WTC11 (cell line): ENCODE results near the gene PDLIM5. TPM values are rescaled to one million over a fixed set of nuclear protein-coding genes. Genes with fewer than 3 reads are reported as not detected.
"Not testable (repeated sequence)": the region's sequence is repeated elsewhere in the genome, so short reads cannot be mapped to it uniquely, and the experiment has no call there.

ENCODE experiments used
- ATAC-seq: fragments of 200-7000 bp; cut with Tn5 transposase; 2 replicates; pipeline ENCODE4 v1.10.0; 2021; ENCODE audit warnings: mild to moderate bottlenecking, moderate library complexity
- CTCF ChIA-PET: fragments of 300-600 bp; sonication (Branson Sonifier 250); formaldehyde crosslinking; loops from one replicate; lab custom pipeline; 2021; ENCODE audit warnings: antibody characterized with exemption; lab: Charles Lee
- POLR2A ChIA-PET: fragments of 350-600 bp; sonication (Branson Sonifier 250); formaldehyde crosslinking; loops from one replicate; lab custom pipeline; 2021; ENCODE audit warnings: antibody characterized with exemption; lab: Charles Lee
- DNase-seq: peaks from one replicate; pipeline ENCODE4 v3.0.0; 2021; ENCODE audit warnings: low spot score
- H3K27ac Mint-ChIP-seq: 2 replicates; pipeline ENCODE4 v1.8.0; 2021; ENCODE audit warnings: mixed read lengths
- H3K27me3 Mint-ChIP-seq: 2 replicates; pipeline ENCODE4 v1.8.0; 2021; ENCODE audit warnings: low read depth, mild to moderate bottlenecking, moderate library complexity, mixed read lengths
- H3K36me3 Mint-ChIP-seq: 2 replicates; pipeline ENCODE4 v1.8.0; 2021; ENCODE audit warnings: mixed read lengths
- H3K4me1 Mint-ChIP-seq: 2 replicates; pipeline ENCODE4 v1.8.0; 2022; ENCODE audit warnings: mixed read lengths
- H3K4me3 Mint-ChIP-seq: 2 replicates; pipeline ENCODE4 v1.8.0; 2021; ENCODE audit warnings: mild to moderate bottlenecking, moderate library complexity, mixed read lengths
- H3K9me3 Mint-ChIP-seq: 2 replicates; pipeline ENCODE4 v1.8.0; 2021; ENCODE audit warnings: mixed read lengths
- ESRRA ChIP-seq: sonication (generic); formaldehyde crosslinking; IDR thresholded peaks from 2 replicates; pipeline ENCODE4 v1.8.1; 2022; ENCODE audit warnings: mild to moderate bottlenecking, missing genetic modification reagents, borderline replicate concordance
- FOXJ3 ChIP-seq: sonication (generic); formaldehyde crosslinking; IDR thresholded peaks from 2 replicates; pipeline ENCODE4 v1.9.0; 2021; ENCODE audit warnings: missing genetic modification reagents, mild to moderate bottlenecking, borderline replicate concordance
- FOXP1 ChIP-seq: sonication (generic); formaldehyde crosslinking; IDR thresholded peaks from 2 replicates; pipeline ENCODE4 v1.8.0; 2022; ENCODE audit warnings: missing genetic modification reagents, mild to moderate bottlenecking, moderate library complexity, borderline replicate concordance
- JAZF1 ChIP-seq: fragments of 250-450 bp; sonication (Bioruptor Pico); IDR thresholded peaks from 2 replicates; pipeline ENCODE4 v1.9.0; 2021; ENCODE audit warnings: moderate library complexity, mild to moderate bottlenecking, inconsistent platforms
- KAT7 ChIP-seq: sonication (generic); formaldehyde crosslinking; IDR thresholded peaks from 2 replicates; pipeline ENCODE4 v1.8.1; 2023; ENCODE audit warnings: missing genetic modification reagents, mild to moderate bottlenecking, borderline replicate concordance
- NFATC4 ChIP-seq: fragments of 250-450 bp; sonication (Bioruptor Pico); IDR thresholded peaks from 2 replicates; pipeline ENCODE4 v1.9.0; 2021; ENCODE audit warnings: mild to moderate bottlenecking
- NR1H2 ChIP-seq: sonication (generic); formaldehyde crosslinking; IDR thresholded peaks from 2 replicates; pipeline ENCODE4 v1.9.0; 2021; ENCODE audit warnings: mild to moderate bottlenecking, moderate library complexity, missing genetic modification reagents
- SMAD4 ChIP-seq: sonication (generic); formaldehyde crosslinking; IDR thresholded peaks from 2 replicates; pipeline ENCODE4 v1.8.0; 2022; ENCODE audit warnings: mild to moderate bottlenecking, missing genetic modification reagents
- SOX15 ChIP-seq: fragments of 250-450 bp; sonication (Bioruptor Pico); IDR thresholded peaks from 2 replicates; pipeline ENCODE4 v1.9.0; 2021; ENCODE audit warnings: mild to moderate bottlenecking
- TP53 ChIP-seq: sonication (generic); formaldehyde crosslinking; IDR thresholded peaks from 2 replicates; pipeline ENCODE4 v1.8.1; 2023; ENCODE audit warnings: mild to moderate bottlenecking, missing genetic modification reagents
- ZBTB21 ChIP-seq: sonication (generic); formaldehyde crosslinking; IDR thresholded peaks from 2 replicates; pipeline ENCODE4 v1.8.1; 2023; ENCODE audit warnings: mild to moderate bottlenecking, missing genetic modification reagents, borderline replicate concordance
- ZNF219 ChIP-seq: sonication (generic); formaldehyde crosslinking; IDR thresholded peaks from 2 replicates; pipeline ENCODE4 v1.8.0; 2023; ENCODE audit warnings: missing genetic modification reagents, mild to moderate bottlenecking, borderline replicate concordance
- ZNF263 ChIP-seq: sonication (generic); formaldehyde crosslinking; IDR thresholded peaks from 2 replicates; pipeline ENCODE4 v1.8.1; 2022; ENCODE audit warnings: low read depth, mild to moderate bottlenecking, moderate library complexity, missing genetic modification reagents
- ZNF423 ChIP-seq: fragments of 250-450 bp; sonication (Bioruptor Pico); IDR thresholded peaks from 2 replicates; pipeline ENCODE4 v2.1.2; 2022; ENCODE audit warnings: mild to moderate bottlenecking, moderate library complexity
- total RNA-seq: library from RNA; stranded (reverse); gene quantifications from 3 replicates; pipeline ENCODE4 v1.2.3, GENCODE V29; 2021
- TF ChIP-seq, protein P1 (sequence below): sonication (generic); formaldehyde crosslinking; conservative IDR thresholded peaks from 2 replicates; pipeline ENCODE4 v1.8.1; 2023; ENCODE audit warnings: mild to moderate bottlenecking, low read depth, missing genetic modification reagents, moderate library complexity
- TF ChIP-seq, protein P2 (sequence below): fragments of 250-450 bp; sonication (Bioruptor Pico); conservative IDR thresholded peaks from 2 replicates; pipeline ENCODE4 v1.9.0; 2021; ENCODE audit warnings: mild to moderate bottlenecking
- TF ChIP-seq, protein P3 (sequence below): sonication (generic); formaldehyde crosslinking; IDR thresholded peaks from 2 replicates; pipeline ENCODE4 v1.8.1; 2022; ENCODE audit warnings: low read depth, mild to moderate bottlenecking, moderate library complexity, missing genetic modification reagents, borderline replicate concordance
- TF ChIP-seq, protein P4 (sequence below): fragments of 250-450 bp; sonication (Bioruptor Pico); IDR thresholded peaks from 2 replicates; pipeline ENCODE4 v1.9.0; 2021; ENCODE audit warnings: moderate library complexity, mild to moderate bottlenecking, inconsistent platforms, borderline replicate concordance
- TF ChIP-seq, protein P5 (sequence below): sonication (generic); formaldehyde crosslinking; IDR thresholded peaks from 2 replicates; pipeline ENCODE4 v1.8.0; 2022; ENCODE audit warnings: mild to moderate bottlenecking, missing genetic modification reagents

The PDLIM5 gene
- total RNA-seq, 1 experiment from 2014 or later = 51.5 TPM

DNA sequence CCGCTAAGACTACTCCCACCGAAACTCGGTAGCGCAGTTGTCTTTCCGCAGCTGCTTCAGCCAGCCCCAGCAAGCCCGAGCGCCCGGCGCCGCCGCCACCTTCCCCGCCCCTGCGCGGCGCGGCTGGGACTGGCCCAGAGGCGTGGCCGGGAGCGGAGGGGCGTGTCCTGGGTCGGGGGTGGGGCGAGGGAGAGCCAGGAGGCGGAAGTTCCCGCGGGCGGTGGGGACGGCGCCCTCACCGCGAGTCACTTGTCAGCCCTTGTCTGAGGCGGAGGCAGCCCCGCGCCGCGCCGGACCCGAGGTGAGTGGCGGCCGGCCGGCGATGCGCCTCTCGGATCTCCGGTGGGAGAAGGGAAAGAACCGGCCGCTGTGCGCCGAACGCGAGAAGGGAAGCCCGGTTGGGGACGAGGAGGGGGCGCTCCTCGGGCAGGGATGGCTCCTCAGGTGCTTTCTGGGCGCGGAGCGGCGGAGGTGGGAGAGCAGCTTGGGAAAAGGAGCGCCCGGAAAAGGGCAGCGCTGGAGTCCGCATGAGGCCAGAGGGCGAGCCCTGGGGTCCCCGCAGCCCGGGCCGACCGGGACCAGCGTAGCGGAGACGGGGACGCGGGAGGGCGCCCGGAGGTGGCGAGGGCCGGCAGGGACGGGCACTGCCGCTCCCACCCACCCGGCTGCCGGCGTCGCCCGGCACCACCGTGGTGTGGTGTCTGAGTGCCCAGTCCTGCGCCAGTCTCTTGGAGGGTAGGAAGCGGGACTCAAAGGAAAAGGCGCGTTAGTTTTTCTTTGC lies at the start of gene PDLIM5 (continued):
- TF ChIP-seq ZNF423 (CRISPR knock-in tag) (no peak), FOXP1 (CRISPR knock-in tag) (peak; percentile 86; the same call in 1 of the 2 replicates), JAZF1 (CRISPR knock-in tag) (no peak), TP53 (CRISPR knock-in tag) (no peak), ZBTB21 (CRISPR knock-in tag) (no peak), FOXJ3 (CRISPR knock-in tag) (no peak), ESRRA (CRISPR knock-in tag) (no peak), KAT7 (CRISPR knock-in tag) (peak; percentile 81; the same call in 1 of the 2 replicates), NFATC4 (CRISPR knock-in tag) (no peak), ZNF263 (CRISPR knock-in tag) (no peak), NR1H2 (CRISPR knock-in tag) (no peak)
- TF ChIP-seq, protein P1, sequence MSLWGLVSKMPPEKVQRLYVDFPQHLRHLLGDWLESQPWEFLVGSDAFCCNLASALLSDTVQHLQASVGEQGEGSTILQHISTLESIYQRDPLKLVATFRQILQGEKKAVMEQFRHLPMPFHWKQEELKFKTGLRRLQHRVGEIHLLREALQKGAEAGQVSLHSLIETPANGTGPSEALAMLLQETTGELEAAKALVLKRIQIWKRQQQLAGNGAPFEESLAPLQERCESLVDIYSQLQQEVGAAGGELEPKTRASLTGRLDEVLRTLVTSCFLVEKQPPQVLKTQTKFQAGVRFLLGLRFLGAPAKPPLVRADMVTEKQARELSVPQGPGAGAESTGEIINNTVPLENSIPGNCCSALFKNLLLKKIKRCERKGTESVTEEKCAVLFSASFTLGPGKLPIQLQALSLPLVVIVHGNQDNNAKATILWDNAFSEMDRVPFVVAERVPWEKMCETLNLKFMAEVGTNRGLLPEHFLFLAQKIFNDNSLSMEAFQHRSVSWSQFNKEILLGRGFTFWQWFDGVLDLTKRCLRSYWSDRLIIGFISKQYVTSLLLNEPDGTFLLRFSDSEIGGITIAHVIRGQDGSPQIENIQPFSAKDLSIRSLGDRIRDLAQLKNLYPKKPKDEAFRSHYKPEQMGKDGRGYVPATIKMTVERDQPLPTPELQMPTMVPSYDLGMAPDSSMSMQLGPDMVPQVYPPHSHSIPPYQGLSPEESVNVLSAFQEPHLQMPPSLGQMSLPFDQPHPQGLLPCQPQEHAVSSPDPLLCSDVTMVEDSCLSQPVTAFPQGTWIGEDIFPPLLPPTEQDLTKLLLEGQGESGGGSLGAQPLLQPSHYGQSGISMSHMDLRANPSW (CRISPR knock-in tag) = no peak
- TF ChIP-seq, protein P2, sequence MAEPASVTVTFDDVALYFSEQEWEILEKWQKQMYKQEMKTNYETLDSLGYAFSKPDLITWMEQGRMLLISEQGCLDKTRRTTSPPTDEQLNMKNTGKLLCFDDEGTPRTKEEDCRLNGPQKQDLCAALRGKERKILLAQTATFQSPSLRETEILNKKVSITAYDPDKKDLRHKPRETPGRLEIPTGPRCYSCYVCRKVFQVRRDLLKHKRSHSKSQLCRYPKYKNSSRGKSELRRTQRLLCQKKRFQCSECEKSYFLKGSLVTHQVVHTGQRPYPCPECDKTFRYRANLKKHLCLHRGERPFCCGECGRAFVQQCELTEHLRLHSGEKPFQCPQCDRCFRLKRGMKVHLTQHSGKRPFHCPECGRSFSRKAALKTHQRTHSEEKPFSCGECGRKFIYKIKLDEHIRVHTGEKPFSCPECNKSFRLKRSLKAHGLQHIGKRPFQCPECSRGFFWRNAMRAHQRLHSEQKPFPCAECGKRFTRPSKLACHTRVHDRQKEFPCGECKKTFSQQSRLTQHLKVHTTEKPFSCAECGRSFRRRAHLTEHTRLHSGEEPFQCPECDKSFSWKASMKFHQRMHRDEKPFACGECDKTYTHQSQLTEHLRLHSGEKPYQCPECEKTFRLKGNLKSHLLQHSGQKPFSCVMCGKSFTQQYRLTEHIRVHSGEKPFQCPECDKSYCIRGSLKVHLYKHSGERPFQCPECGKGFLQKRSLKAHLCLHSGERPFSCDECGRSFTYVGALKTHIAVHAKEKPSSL (CRISPR knock-in tag) = no peak
- TF ChIP-seq, protein P3, sequence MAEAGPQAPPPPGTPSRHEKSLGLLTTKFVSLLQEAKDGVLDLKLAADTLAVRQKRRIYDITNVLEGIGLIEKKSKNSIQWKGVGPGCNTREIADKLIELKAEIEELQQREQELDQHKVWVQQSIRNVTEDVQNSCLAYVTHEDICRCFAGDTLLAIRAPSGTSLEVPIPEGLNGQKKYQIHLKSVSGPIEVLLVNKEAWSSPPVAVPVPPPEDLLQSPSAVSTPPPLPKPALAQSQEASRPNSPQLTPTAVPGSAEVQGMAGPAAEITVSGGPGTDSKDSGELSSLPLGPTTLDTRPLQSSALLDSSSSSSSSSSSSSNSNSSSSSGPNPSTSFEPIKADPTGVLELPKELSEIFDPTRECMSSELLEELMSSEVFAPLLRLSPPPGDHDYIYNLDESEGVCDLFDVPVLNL (CRISPR knock-in tag) = no peak
- TF ChIP-seq, protein P4, sequence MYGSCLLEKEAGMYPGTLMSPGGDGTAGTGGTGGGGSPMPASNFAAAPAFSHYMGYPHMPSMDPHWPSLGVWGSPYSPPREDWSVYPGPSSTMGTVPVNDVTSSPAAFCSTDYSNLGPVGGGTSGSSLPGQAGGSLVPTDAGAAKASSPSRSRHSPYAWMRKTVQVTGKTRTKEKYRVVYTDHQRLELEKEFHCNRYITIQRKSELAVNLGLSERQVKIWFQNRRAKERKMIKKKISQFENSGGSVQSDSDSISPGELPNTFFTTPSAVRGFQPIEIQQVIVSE (CRISPR knock-in tag) = no peak
- TF ChIP-seq, all 79 proteins: peak for 13

DNA sequence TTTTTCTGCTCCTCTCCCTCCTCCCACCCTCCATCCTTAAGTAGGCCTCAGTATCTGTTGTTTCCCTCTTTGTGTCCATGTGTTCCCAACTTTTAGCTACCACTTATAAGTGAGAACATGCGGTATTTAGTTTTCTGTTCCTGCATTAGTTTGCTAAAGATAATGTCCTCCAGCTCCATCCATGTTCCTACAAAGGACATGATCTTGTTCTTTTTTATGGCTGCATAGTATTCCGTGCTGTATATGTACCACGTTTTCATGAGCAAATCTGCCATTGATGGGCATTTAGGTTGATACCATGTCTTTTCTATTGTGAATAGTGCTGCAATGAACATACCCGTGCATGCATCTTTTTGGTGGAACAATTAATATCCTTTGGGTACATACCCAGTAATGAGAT lies 49.3 kb upstream of the PDLIM5 start:
- H3K27ac Mint-ChIP-seq, H3K36me3 Mint-ChIP-seq, DNase-seq, ATAC-seq, CTCF ChIA-PET, POLR2A ChIA-PET, H3K4me3 Mint-ChIP-seq, H3K27me3 Mint-ChIP-seq, H3K9me3 Mint-ChIP-seq, H3K4me1 Mint-ChIP-seq: not testable (repeated sequence)

DNA sequence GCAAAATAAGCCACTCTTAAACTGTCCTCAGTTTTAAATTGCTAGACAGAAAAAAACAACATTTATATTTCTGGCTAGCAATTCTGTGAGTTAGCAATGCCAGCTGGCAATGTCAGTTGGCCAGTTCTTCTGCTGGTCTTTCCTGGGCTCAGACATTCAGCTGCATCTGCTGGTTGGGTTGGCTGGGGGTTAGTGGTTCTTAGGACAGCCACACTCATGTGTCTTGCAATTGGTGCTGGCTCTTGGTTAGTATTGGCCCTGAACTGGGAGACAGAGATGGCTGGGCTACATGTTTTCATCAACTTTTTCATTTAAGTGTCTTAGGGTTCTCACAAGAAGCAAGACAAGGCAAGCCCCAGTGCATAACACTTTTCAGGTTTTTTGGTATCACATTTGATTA lies 48.0 kb upstream of the PDLIM5 start:
- CTCF ChIA-PET = no interaction called here
- POLR2A ChIA-PET = no interaction called here
- H3K36me3 Mint-ChIP-seq = no peaks in the 10 kb centered on the region
- H3K27me3 Mint-ChIP-seq = no peaks in the 10 kb centered on the region
- TF ChIP-seq ZNF219 (CRISPR knock-in tag) (no peak), ZNF263 (CRISPR knock-in tag) (no peak), SMAD4 (CRISPR knock-in tag) (no peak), JAZF1 (CRISPR knock-in tag) (no peak), SOX15 (CRISPR knock-in tag) (no peak)
- TF ChIP-seq, protein P4 (CRISPR knock-in tag) = no peak
- TF ChIP-seq, protein P5, sequence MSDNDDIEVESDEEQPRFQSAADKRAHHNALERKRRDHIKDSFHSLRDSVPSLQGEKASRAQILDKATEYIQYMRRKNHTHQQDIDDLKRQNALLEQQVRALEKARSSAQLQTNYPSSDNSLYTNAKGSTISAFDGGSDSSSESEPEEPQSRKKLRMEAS = no peak
- TF ChIP-seq, all 79 proteins: peak for 0
- H3K4me1 Mint-ChIP-seq = peaks cover 3% of the 10 kb centered on the region
- H3K27ac Mint-ChIP-seq = no peak overlapping the region
- peaks cover 5% of the 10 kb centered on the region for H3K9me3 Mint-ChIP-seq
- no peak for ATAC-seq
- no peak overlapping the region for H3K4me3 Mint-ChIP-seq
- no peak for DNase-seq
